Common myeloid progenitor, CD34-positive (primary cell): ENCODE measurements around the gene KRT6B.

Experiments
- CTCF ChIA-PET: fragments of 350-600 bp; sonication (Branson Sonifier 250); formaldehyde crosslinking; loops from one replicate; lab custom pipeline; 2021; ENCODE audit warnings: antibody characterized with exemption; lab: Charles Lee
- POLR2A ChIA-PET: fragments of 350-600 bp; sonication (Branson Sonifier 250); formaldehyde crosslinking; loops from one replicate; lab custom pipeline; 2021; ENCODE audit warnings: antibody characterized with exemption; lab: Charles Lee
- DNase-seq, 3 donors: peaks; one replicate each; pipeline versions ENCODE4 v3.0.0 to v3.0.0-alpha.2; 2013
- H3K27ac ChIP-seq, 2 experiments: 1 replicate in 1 of 2; 2 replicates in 1 of 2; pipeline ENCODE4 v1.7.0; 2013; ENCODE audit warnings: inconsistent platforms in 2 of 2, low read length in 2 of 2, mild to moderate bottlenecking in 2 of 2, low read depth in 1 of 2, moderate library complexity in 1 of 2; ENCODE audit not compliant: severe bottlenecking in 2 of 2, insufficient read depth in 1 of 2, poor library complexity in 1 of 2
- H3K27me3 ChIP-seq, 5 experiments: replicated peaks in 2 of 5; 1 replicate in 3 of 5; 2 replicates in 2 of 5; pipeline versions ENCODE4 v1.6.1 to v1.7.0; 2013; ENCODE audit warnings: low read length in 4 of 5, mild to moderate bottlenecking in 2 of 5, moderate library complexity in 2 of 5, inconsistent platforms in 1 of 5; ENCODE audit not compliant: insufficient read depth in 5 of 5, control insufficient read depth in 4 of 5
- H3K36me3 ChIP-seq, 4 experiments: 1 replicate in 2 of 4; 2 replicates in 2 of 4; pipeline versions ENCODE4 v1.6.1 to v1.7.0; 2013; ENCODE audit warnings: low read length in 3 of 4, control low read depth in 1 of 4, mild to moderate bottlenecking in 1 of 4; ENCODE audit not compliant: control insufficient read depth in 4 of 4, insufficient read depth in 4 of 4
- H3K4me1 ChIP-seq, 4 experiments: 1 replicate in 3 of 4; 2 replicates in 1 of 4; pipeline versions ENCODE4 v1.6.1 to v1.7.1; 2013; ENCODE audit warnings: low read length in 3 of 4, mild to moderate bottlenecking in 3 of 4, control low read depth in 1 of 4, inconsistent platforms in 1 of 4, moderate library complexity in 1 of 4; ENCODE audit not compliant: control insufficient read depth in 4 of 4, insufficient read depth in 4 of 4; ENCODE audit errors: control extremely low read depth in 1 of 4
- H3K4me3 ChIP-seq, 7 experiments: 1 replicate in 4 of 7; 2 replicates in 3 of 7; pipeline versions ENCODE4 v1.5.1 to v1.7.0; 2013; ENCODE audit warnings: mild to moderate bottlenecking in 7 of 7, low read length in 6 of 7, moderate library complexity in 6 of 7, inconsistent platforms in 2 of 7, low read depth in 2 of 7, control low read depth in 1 of 7; ENCODE audit not compliant: insufficient read depth in 4 of 7, control insufficient read depth in 1 of 7; ENCODE audit errors: extremely low read depth in 1 of 7
- H3K9me3 ChIP-seq, 5 experiments: 1 replicate in 4 of 5; 2 replicates in 1 of 5; pipeline versions ENCODE4 v1.6.1 to v1.7.1; 2013; ENCODE audit warnings: low read length in 4 of 5, mild to moderate bottlenecking in 2 of 5, inconsistent platforms in 1 of 5, low read depth in 1 of 5, moderate library complexity in 1 of 5; ENCODE audit not compliant: control insufficient read depth in 4 of 5, insufficient read depth in 2 of 5; ENCODE audit errors: control extremely low read depth in 1 of 5
- WGBS: methylation state at CpG from one replicate; pipeline ENCODE4 v1.1.5; 2013; ENCODE audit not compliant: insufficient coverage; 5-methylcytosine and 5-hydroxymethylcytosine counted together

KRT6B gene

GRCh38 chr12:52407918-52408317 is 44.0 kb downstream of the KRT6B start:
- Histone ChIP-seq H3K36me3 (no peaks in the 10 kb centered on the region), H3K9me3 (no peaks in the 10 kb centered on the region), H3K4me1 (no peaks in the 10 kb centered on the region), H3K4me3 (no peak overlapping the region), H3K27me3 (peaks cover 0 to 8% (median 0%) of the 10 kb centered on the region in 5 experiments), H3K27ac (no peak overlapping the region)
- no peak for DNase-seq
- ChIA-PET POLR2A (no interaction called here), CTCF (no interaction called here)
- 91% methylated on average over 4 of the region's 5 CpGs for WGBS

GRCh38 chr12:52405922-52406385 is 46.0 kb downstream of the KRT6B start, which contains the start of gene KRT82:
Gene KRT82, minus strand, starts transcription at chr12:52406335. Its CDS starts 58 bp downstream, at chr12:52406277.
- ChIA-PET CTCF (interaction anchor here (1.0 to 1.2 kb wide), 2 partner anchors 9 to 12 kb away, joined by 3 to 9 read pairs; no protein-coding TSS in a partner anchor), POLR2A (interaction anchor here (0.6 kb wide), 1 partner anchor 371 kb away, joined by 3 read pairs; the partner anchor contains the start of gene KRT76)
- DNase-seq: no peak
- H3K9me3 ChIP-seq: no peaks in the 10 kb centered on the region
- H3K27ac ChIP-seq: no peak within 1 kb of the TSS
- 98% methylated on average over 14 of the region's 14 CpGs for WGBS
- no peak within 1 kb of the TSS for H3K4me3 ChIP-seq
- peaks cover 0 to 11% (median 0%) of the 10 kb centered on the region in 5 experiments for H3K27me3 ChIP-seq
- no peaks in the 10 kb centered on the region for H3K4me1 ChIP-seq
- H3K36me3 ChIP-seq: no peaks in the 10 kb centered on the region

GRCh38 chr12:52404951-52405350 is 47.0 kb downstream of the KRT6B start:
- Histone ChIP-seq H3K27ac (no peak overlapping the region), H3K27me3 (peaks cover 0 to 11% (median 0%) of the 10 kb centered on the region in 5 experiments), H3K36me3 (no peaks in the 10 kb centered on the region), H3K4me3 (no peak overlapping the region), H3K4me1 (no peaks in the 10 kb centered on the region), H3K9me3 (no peaks in the 10 kb centered on the region)
- ChIA-PET POLR2A (no interaction called here), CTCF (interaction anchor here (0.6 to 1.5 kb wide), 2 partner anchors 10 to 37 kb away, joined by 3 to 7 read pairs; no protein-coding TSS in a partner anchor)
- 100% methylated on average over 1 of the region's 3 CpGs for WGBS
- no peak for DNase-seq

- no peaks in the 10 kb centered on the region for H3K4me1 ChIP-seq
- peaks cover 0 to 14% (median 0%) of the 10 kb centered on the region in 5 experiments for H3K27me3 ChIP-seq
- ChIA-PET POLR2A (no interaction called here), CTCF (interaction anchor here (0.7 to 1.5 kb wide), 4 partner anchors 8 to 482 kb away, joined by 3 to 7 read pairs (median 4); no protein-coding TSS in a partner anchor)
- over 99% methylated on average over 9 of the region's 9 CpGs for WGBS
- H3K27ac ChIP-seq: no peak overlapping the region
- DNase-seq: no peak
- no peaks in the 10 kb centered on the region for H3K36me3 ChIP-seq
- H3K4me3 ChIP-seq: no peak overlapping the region
- no peaks in the 10 kb centered on the region for H3K9me3 ChIP-seq
These were observed 48.4 kb downstream of the KRT6B start for GRCh38 chr12:52403561-52403960.

GRCh38 chr12:52402873-52403540 is 48.9 kb downstream of the KRT6B start:
- no peaks in the 10 kb centered on the region for H3K4me1 ChIP-seq
- WGBS: 83% methylated on average over 2 of the region's 3 CpGs
- ChIA-PET CTCF (interaction anchor here (0.7 to 1.2 kb wide), 3 partner anchors 10 to 482 kb away, joined by 3 to 4 read pairs (median 3); no protein-coding TSS in a partner anchor), POLR2A (no interaction called here)
- H3K36me3 ChIP-seq: no peaks in the 10 kb centered on the region
- no peak for DNase-seq
- H3K27me3 ChIP-seq: peaks cover 0 to 14% (median 0%) of the 10 kb centered on the region in 5 experiments
- H3K9me3 ChIP-seq: no peaks in the 10 kb centered on the region
- H3K27ac ChIP-seq: no peak overlapping the region
- no peak overlapping the region for H3K4me3 ChIP-seq

GRCh38 chr12:52402377-52402776 is 49.6 kb downstream of the KRT6B start:
- ChIA-PET CTCF (interaction anchor here (1.1 kb wide), 1 partner anchor 10 kb away, joined by 3 read pairs; no protein-coding TSS in a partner anchor), POLR2A (no interaction called here)
- H3K36me3 ChIP-seq: no peaks in the 10 kb centered on the region
- H3K27me3 ChIP-seq: peaks cover 0 to 14% (median 0%) of the 10 kb centered on the region in 5 experiments
- DNase-seq: no peak
- H3K9me3 ChIP-seq: no peaks in the 10 kb centered on the region
- H3K4me3 ChIP-seq: no peak overlapping the region
- H3K27ac ChIP-seq: no peak overlapping the region
- H3K4me1 ChIP-seq: no peaks in the 10 kb centered on the region
- no CpG with 5 or more reads among the region's 2 CpGs for WGBS

- whole genome bisulfite sequencing: 94% methylated on average over 4 of the region's 4 CpGs
- H3K4me1 ChIP-seq: no peaks in the 10 kb centered on the region
- DNase-seq: no peak
- peaks cover 0 to 14% (median 3%) of the 10 kb centered on the region in 5 experiments for H3K27me3 ChIP-seq
- no peaks in the 10 kb centered on the region for H3K9me3 ChIP-seq
- H3K27ac ChIP-seq: no peak overlapping the region
- H3K4me3 ChIP-seq: no peak overlapping the region
- POLR2A ChIA-PET: no interaction called here
- H3K36me3 ChIP-seq: no peaks in the 10 kb centered on the region
- CTCF ChIA-PET: no interaction called here
These were observed 50.0 kb downstream of the KRT6B start for GRCh38 chr12:52401926-52402325.
